GM21723 (cell line): Measurements from ENCODE around the gene QRFP.

ENCODE experiments used
- ATAC-seq: cut with Tn5 transposase; IDR thresholded peaks from one replicate; pipeline ENCODE4 v1.9.1; 2021; ENCODE audit warnings: mild to moderate bottlenecking, moderate library complexity; ENCODE audit not compliant: unreplicated experiment

Gene QRFP

DNA sequence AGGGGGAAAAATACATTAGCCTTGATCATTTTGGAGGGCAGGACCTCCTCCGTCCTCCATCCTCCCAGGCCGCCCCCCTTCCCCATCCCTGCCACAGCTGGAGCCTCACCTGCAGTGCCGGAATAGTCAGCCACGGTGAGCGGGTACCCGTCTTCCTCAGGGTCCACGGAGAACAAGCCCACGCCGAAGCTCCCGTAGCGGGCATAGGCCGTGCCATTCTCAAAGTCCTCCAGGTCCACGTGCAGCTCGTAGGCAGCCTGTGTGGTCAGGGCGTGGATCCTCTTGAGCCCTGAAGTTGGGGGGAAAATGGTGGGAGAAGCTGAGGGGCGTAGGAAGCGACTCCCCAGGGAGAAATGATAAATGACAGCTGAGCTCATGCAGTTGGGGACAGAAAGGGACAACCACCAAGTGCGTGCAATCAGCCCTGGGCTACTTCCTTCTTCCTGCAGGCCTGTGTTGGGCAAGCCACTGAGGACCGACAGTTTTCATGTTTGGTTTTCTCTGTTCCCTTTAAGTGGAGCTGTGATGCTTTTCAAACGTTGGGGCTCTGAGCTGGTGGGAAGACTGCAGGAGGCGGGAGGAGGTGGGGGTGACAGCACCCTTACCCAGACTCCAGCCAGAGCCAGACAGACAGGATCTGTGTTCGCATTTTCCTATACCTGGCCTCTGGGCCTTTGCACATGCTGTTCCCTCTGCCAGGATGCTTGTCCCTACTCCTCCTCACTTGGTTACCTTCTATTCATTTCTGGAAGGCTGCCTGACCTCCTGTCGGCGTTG, 8.7 kb upstream of the QRFP start:
- ATAC-seq: no peak

- ATAC-seq: no peak
Observed at GRCh38 chr9:130904070-130905044, 7.7 kb upstream of the QRFP start.

- no peak for ATAC-seq
Observed at GRCh38 chr9:130903194-130904069, 6.8 kb upstream of the QRFP start.

- ATAC-seq: no peak
Observed at GRCh38 chr9:130902204-130903185, 5.9 kb upstream of the QRFP start.

GRCh38 chr9:130901498-130902203, 5.0 kb upstream of the QRFP start:
- ATAC-seq: no peak

- ATAC-seq: no peak
Observed at GRCh38 chr9:130900701-130901497, 4.3 kb upstream of the QRFP start.

DNA sequence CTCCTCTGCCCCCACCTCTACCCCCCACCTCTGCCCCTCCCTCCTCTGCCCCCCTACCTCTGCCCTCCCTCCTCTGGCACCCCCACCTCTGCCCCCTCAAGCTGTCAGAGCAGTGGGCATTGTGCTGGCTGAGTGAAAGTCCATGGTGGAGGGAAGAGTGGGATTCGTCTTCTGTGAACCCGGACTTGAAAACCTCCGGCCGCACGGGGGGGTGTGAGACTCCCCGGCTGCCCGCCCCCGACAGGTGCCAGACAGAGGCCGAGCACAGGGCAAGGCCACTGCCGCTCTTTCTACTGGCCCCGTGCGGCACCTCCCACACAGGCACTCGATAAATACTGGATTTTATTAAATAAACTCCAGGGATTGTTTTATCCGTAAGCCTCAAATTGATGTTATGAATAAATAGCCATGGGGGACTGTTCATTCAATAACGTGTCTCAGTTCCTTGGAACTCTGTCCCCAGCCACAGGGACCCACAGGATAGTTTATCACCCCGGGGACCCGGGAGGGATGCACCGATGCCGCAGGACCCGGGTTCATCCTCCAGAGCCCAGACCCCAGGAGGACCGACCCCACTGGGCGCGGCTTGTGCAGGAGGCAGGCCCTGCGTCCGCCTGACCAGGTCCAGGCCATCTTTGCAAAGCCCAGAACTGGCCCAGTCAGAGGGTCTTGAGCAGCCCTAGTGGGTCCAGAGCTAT, 2.6 kb upstream of the QRFP start:
- no peak for ATAC-seq

GRCh38 chr9:130898552-130898852, 1.9 kb upstream of the QRFP start:
- no peak for ATAC-seq

DNA sequence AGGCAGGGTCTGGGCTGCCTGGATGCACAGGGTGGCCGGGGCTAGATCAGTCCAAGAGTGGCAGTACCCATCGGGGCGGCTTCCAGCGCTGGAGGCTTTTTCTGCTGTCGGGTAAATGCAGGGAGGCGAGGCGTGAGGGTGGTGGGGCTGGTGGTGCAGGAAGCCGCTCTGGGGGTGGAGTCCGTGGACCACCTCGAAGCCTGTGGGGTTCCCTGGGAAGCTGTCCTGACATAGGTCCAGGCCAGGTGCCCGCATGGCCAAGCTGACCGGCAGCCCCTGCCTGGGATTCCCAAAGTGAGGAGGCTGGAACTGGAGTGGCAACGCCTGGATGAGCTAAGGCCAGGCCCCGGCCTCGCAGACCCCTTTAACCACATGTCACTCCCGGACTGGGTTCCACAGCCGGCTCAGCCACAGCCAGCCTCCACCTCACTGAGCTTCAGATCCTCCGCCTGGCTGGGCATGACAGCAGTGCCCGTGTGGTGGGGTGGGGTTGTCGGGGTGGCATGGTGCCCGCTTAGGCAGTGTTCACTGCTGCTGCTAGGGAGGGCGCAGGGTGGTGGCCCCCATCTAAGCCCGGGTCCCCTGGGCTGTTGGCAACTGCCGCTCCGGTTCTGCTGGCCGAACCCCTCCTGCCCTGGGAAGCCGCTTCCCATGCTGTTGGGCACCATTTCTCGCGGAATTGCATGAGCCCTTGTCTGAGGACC, 1.4 kb upstream of the QRFP start:
- ATAC-seq: no peak

GRCh38 chr9:130897105-130897751, 616 bp upstream of the QRFP start:
- ATAC-seq: no peak

DNA sequence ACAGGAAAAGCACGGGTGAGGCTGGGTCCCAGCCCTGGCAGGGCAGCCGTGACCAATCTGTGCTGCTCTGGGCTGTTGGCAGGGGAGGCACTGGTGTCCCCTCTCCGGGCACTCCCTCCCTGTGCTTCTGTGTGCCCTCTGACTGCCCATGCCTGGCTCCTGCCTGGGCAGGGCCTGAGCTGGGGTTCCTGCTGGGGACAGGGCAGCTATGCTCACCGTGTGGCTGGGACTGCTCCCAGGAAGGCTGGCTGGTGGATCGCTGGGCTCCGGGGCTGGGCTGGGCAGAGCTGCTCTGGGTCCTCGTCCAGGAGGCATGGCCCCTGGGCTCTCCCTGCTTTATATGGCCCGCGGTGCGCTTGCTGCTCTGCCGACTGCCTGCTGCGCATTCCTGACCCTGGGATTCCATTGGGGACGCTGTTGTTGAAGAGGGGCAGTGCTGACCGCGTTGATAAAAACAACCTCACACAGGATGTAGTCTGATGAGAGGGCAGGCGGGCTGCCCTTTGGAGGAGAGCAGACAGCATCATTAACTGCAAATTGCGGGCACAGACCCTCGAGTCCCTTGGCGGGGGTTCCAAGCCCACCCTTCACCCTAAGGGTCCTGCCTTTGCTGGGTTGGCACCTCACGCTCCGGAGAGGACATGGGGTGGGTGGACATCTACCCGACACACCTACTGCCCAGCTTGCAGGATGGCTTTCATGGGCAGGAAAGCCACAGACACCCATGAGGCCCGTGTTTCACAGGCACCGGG, 955 bp downstream of the QRFP start:
- ATAC-seq: no peak

- ATAC-seq: no peak
Observed at GRCh38 chr9:130895038-130895437, 1.6 kb downstream of the QRFP start.

- ATAC-seq: no peak
Observed at GRCh38 chr9:130894546-130894945, 2.1 kb downstream of the QRFP start.

- ATAC-seq: no peak
Observed at GRCh38 chr9:130893341-130894101, 3.1 kb downstream of the QRFP start.
